ENCODE data around the gene NYAP2.
A peak's percentile ranks its signal among the peaks of the same experiment; 100 is the strongest.

NYAP2 gene

DNA sequence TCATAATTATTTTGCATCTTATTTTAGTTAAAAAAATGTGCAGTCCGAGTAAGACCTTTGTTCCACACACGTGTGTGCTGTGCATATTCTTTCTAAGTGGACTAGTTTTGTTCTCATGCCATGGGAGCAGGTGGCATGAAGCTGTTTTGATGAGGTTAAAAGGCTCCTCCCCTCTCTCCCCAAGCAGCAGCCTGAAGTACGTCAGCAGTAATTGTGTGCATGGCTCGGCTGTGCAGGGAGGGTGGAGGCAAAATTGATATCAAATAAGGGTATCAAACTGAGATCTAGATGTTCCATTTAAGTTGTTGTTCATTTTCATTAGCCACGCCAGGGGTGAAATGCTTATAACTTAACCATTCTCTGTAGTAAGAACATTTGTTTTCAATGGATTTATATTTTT, at the start of gene NYAP2:
Gene NYAP2 (plus strand): TSS at position 207 of the 400 bp plus-strand sequence. CDS start 9,171 bp downstream, outside the sequence.
- peak; percentile 88 for DNase-seq

DNA sequence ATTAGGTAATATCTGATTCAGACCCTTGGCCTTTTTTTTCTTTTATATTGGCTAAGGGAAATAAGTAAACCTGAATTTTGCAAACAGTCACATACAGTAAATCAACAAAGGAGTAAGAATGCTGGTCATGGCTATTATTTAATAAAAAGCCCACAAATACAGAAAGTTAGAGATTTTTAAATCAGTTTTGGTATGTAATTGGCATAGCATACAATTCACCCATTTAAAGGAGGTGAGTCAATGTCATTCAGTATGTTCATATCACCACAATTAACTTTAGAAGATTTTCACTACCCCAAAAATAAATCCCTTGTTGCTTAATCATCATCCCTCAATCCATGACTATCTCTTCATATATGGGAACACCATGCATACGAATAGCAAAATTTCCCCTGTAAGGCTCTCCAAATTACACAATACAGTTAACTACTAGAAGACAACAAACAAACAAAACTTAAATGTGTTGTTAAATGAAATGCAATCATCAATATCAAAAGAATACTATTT, 45.9 kb upstream of the NYAP2 start:
- no peak for DNase-seq

DNA sequence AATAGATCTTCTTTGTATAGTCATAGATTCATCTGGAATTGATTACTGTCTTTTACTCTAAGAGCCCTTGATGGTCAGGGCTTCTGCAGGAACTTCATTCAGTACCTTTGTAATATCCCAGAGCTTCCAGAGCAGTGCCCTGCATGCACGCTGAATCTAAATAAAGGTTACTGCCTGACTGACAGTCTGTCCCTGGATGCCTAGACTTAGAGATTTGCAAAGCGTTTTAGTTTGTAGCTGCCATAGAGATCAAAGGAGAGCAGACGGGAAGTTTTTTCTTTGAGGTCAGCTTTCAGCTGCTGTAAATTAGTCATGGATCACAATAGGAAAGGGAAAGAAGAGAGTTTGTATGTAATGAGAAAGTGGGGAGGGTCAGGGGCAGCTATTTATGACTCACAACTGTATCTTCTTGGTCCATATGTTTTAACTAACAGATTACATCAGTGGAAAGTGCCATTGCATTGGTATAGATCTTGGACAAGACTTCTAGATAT, 45.2 kb upstream of the NYAP2 start:
- DNase-seq = peak; percentile 35

DNA sequence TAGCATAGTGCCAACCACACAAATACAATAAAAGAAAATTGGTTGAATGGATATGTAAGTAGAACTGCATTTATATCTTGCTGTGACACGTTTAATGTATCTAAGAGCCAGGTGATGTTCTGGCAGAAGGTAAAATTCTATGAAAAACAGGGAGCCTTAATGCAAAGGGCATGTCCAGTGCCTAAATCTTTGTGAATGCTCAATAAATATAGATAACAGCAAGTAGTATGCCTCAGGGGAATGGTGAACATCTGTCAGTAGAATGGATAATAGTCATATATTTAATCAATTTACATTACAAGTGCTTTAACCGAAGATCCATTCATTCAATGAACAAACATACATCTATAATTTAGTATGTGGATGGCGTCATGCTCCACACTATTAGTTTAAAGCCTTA, 43.7 kb upstream of the NYAP2 start:
- DNase-seq = peak; percentile 90

DNA sequence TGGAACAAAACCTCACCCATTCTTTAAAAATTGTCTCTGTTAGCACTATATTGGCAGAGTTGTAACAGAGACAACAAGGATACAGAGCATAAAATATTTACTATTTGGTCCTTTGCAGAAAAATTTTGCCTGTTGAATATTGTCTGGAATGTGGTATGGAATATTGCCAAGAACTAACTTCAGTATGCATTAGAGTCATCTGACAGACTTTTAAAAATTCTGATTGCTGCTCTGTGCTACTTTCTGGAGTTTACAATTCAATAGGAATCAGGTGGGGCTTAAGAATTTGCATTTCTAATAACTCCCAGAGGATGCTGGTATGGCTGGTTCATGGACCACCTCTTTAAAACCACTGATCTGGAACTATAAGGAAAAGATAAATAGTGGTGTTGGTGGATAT, 32.8 kb upstream of the NYAP2 start:
- no peak for DNase-seq

DNA sequence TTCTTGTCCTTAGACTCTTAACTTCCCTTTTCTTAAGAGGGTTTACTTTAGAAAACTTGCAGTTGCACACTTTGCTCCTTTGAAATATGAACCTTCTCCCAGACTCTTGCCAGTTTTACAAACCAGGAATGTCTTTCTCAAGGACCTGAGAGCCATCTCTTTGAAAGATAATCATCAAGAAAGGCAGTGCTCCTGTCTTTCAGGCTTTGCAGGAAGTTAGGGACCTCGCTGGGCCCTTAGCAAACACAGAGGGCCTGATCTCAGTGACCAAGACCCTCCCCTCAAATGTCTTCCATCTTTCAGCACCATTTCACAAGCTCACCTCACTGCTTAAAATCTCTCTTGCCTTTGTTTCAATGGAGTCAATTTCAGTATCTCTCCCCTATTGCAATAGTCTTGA, 32.0 kb upstream of the NYAP2 start:
- DNase-seq = no peak

DNA sequence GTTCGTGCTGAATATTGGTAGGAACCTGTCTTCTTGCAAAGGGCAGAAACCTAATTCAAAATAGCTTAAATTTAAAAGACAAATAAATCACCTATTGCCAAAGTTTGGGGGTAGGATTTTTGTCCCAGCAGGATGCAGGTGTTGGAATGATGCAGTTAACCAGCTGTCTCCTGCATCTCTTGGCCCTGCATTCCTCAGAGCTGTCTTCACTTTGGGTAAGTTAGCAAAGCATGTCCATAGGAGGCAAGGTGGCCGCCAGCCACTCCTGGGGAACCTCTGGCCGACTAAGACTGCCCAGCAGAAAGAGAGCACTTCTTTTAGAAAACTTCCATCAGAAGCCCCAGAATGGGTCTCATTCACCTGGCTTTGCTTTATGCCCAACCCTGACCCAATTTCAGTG, 20.5 kb upstream of the NYAP2 start:
- DNase-seq = no peak

DNA sequence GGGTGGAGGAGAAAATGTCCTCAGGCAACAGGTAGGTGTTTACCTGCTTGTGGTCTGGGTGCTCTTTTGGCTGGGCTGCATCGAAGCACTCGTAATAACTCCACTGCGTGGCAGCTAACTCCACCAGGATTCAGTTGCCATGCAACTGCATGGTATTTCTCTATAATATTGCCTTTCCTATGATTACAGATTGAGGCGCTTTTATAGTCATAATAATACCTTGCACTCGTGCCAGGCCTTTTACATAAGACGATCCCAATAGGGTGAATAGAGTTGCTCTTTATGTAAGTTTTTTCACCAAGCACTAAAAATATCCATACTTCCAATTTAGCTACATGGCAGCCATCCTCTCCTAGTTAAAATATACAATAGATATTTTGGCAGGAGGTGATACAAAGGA, 19.7 kb upstream of the NYAP2 start:
- peak; percentile 71 for DNase-seq

DNA sequence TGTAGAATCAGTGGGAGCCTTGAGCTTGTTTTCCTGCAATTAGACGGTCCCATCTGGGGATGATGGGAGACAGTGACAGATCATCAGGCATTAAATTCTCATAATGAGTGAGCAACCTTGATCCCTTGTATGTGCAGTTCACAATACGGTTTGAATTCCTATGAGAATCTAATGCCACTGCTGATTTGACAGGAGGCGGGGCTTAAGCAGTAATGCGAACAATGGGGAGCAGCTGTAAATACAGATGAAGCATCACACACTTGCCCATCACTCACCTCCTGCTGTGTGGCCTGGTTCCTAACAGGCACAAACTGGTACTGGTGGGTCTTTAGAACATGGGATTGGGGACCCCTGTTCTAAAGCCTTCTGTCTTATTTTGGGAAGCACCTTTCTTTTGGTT, 17.9 kb upstream of the NYAP2 start:
- no peak for DNase-seq

DNA sequence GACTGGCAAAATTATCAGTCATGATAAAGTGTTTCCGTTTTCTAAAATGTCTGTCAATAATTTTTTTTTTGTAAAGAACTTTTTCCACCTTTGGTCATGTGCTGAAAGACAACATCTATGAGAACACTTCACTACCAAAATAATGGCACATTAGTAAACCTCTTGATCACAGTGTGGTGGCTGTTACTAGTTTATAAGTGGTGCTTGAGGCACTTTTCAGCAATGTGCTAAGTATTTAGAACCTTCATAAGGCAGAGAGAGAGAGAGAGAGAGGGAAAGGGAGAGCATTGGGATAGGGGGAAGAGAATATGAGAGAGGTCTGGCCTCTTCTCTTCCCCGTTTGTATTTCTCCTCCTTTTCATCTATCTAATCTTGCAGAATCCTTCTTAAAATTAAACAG, 1.1 kb upstream of the NYAP2 start:
- DNase-seq = peak; percentile 46

DNA sequence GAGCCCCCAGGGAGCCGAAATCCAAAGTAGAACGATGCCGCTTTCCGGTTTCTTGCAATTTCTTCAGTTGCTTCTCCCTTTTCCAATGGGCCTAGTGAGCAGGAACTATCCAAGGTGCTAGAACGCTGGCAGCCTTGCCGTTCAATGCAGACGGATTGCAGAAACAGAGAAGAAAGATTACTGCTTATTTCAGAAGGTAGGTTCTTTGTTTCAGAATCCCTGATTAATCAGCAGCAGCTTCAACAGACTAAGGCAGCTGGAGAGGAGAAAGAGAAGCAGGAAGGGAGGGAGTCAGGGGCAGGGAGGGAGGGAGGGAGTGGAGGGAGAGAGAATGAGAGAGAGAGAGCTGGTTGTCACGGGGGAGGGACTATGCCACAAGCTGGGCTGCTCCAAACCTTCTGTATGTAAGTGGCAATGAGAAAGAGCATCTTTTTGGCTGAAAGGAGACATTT, 576 bp downstream of the NYAP2 start:
- DNase-seq = peak; percentile 55

DNA sequence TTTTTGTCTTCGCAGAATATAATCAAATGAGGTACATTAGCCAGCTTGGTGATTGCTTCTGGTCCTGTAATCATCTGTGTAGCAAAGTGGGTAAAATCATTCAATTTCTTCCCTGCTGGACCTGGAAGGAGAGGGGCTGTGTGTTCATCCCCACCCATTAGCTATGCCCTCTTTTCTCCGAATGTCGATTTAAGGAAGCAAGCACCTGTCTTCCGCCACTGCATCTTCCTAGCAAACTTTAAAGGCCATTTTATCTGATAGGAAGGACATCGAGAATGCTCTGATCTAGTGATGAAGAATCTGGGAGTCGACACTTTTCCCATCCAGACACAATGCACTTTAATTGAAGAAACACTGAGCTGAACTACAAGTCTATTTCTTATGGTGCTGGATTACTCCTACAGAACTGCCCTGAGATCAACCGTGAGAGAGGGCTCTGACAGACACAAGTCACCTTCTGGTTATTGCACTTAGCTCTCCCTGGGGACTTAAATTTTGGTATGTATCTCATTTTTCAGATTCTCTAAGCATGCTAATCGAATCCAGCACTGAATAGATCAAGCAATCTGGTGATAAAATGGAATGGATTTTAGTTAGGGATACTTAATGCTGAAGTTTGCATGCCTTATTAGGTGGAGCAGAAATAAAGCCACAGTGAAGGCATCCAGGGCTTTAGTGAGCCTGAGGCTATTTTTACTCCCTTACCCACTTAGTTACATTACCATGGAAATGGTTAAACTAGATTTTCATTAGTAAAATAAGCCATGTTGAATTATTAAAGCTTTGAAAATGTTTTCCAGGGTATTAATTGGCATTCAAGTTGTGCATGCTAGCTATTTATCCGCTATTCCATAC, 1.3 kb downstream of the NYAP2 start:
- no peak for DNase-seq

DNA sequence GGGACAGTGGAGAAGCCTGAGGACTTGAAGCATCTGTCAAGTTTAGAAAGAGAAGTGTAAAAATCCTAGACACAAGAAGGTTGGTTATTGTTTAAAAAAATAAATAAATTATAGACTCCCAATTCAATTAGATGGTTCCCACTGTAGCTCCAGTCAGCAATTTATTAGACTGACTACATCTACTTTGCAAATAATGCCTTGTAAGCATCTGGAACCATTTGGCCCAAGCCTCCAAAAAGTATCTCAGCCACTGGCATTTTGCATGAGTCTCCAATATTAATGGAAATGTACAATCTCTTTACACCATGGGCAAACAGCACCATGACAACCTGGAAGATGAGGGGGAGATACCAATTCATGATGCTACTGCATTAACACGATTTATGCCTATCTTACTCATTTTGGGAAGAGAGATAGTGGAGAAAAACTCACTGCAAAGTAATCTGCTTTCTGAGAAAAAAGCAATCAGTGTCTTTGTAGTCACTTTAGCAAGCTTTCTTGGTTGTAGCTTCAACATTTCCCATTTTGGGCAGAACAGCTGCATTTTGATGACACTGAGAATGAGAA, 2.8 kb downstream of the NYAP2 start:
- DNase-seq = no peak

DNA sequence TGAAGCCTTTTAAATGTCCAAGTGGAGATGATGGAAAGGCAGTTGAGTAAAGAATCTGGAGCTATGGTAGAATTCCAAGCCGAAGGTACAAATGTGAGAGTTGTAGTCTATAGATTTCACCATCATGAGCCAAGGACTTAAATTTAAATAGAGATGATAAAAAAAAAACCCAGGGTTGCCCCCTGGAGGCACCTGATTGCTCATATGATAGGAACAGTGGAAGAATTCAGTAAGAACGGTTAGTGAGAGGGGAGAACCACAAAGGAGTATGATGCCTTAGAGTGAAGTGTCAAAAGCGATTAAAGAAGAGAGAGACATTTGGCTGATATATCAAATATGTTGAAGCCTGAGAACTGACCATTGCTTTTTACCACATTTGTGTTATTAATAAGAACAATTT, 11.9 kb downstream of the NYAP2 start:
- no peak for DNase-seq

DNA sequence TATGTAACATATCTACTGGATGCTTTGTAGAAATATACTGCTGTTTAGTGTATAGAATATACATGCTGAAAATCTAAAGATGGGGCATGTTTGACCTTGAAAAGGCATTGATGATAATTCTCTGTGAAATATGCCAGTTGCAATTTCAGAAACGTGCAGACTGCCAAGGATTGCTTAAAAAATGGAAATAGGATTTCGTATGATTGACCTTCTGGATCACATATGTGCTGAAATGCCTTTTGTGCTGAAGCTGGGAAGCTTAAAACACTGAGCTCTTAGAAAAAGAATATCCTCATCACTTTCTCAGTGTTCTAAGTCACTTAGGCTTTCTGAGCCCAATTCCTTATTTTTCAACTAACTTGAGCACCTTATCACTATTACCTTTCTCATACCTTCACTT, 14.3 kb downstream of the NYAP2 start:
- DNase-seq = no peak

DNA sequence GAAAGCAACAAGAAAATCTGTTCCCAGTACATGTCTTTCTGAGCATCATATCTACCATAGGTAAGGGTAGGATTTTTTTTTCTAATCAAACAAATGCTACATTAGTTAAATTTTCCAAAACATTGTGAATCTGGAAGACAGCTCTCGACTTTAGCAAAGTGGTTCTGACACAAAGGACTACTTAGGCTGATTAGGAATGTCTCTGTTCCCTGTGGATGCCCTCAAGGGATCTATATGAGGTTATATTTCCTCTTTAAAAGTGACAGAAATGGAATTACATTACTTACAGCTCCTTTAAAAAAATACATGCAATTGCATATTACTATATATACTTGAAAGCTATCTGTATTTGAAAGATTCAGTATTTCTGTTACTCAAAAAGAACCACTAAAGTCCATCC, 15.4 kb downstream of the NYAP2 start:
- DNase-seq = no peak

DNA sequence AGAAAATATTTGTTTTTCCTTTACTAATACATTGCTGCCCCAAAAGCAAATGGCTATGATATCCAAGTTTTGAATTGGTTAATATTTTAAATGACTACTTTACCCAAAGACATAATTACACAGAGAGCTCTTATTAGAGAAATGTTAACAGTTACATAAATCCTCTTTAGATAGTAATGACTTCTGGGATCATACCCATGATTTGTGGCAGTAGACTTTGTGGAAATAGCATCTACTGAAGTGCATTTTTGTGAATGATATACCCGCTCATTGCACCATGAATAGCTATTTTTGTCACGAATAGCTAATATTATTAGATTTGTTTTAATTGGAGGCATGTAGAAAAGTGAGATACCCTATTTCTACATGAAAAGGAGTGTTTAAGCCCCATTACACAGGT, 15.8 kb downstream of the NYAP2 start:
- DNase-seq = no peak

DNA sequence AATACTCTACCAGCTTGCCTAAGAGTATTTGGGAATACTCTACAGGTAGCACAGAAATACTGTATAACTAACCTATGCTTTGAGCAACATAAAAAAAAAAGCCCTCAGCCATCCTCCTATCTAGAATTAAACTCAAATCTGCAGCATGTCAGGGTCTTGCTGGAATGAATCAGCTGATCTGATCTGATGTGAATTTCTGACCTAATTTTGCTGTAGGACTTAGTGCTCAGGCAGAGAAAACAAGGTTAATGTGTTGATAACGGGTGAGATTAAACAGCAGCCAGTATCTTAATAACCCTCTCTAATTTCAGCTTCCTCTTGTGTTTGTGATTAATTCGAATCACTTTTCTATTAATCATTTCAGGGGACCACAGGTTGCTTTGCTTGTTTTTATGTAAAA, 16.3 kb downstream of the NYAP2 start:
- no peak for DNase-seq

DNA sequence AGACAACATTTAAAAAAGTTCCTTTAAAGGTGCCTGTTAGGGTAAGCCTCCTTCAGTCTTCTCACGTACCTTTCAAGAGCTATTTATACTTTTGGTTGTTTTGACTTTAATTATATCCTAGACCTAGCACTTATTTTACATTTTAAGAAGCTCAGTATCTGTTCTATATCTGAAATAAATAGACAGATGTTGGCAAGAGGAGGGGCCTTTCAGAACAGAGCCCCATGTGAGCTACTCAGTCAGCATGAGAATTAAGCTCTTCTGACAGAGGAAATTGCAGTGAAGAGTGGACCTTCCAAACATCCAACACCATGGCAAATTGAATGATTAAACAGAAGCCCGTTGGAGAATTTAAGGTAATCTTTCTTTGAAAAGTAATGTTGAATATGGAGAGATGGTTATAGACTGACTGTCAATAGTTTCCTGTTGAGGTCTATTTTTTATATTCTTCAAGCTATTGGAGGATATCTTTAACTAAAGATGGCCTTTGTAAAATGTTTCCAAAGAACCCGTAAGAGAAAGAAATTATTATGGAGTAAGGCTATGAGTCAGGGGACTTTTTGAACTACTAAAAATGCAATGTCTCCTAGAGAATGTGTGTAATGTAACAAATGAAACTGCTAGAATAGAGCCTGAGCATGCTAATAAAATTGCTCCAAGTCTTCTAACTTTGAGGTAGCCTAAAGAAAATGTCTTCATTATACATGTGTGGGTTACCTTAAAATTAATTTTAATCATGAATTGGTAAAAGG, 17.3 kb downstream of the NYAP2 start:
- no peak for DNase-seq

DNA sequence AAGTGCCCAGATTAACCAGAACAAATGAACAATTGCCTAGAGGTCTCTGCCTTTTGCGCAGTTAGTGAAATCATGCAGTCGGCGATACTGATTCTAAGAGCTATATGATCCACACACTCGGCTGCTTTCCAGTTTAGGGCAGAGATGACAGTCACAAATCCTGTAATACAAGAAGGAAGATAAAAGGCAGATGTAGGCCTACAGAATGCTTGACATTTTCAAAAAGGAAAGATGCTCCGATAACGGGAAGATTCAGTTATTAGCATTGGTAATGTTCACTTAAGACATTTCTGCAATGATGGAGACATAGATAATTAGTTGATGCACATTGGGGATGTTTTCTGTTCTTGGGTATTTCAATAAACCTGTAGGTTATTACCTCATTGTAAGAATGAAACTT, 19.5 kb downstream of the NYAP2 start:
- DNase-seq = no peak

DNA sequence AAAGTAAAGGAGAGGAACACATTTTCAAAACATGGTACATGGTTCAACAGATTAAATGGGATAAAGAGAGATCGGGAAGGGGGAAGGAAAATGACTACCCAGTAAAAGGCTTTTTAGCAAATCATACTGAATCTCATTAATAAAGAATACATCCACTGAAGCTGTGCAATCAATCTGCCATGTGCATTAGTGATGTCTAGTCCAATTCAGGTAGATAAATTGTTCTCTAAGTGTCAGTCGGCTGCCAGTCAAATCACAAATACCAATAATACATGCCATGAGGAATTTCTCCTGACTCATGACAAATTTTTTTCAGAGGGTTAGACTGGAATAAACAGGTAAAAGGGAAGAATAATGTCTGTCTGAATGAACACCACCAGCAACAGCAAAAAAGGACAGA, 22.6 kb downstream of the NYAP2 start:
- DNase-seq = no peak

DNA sequence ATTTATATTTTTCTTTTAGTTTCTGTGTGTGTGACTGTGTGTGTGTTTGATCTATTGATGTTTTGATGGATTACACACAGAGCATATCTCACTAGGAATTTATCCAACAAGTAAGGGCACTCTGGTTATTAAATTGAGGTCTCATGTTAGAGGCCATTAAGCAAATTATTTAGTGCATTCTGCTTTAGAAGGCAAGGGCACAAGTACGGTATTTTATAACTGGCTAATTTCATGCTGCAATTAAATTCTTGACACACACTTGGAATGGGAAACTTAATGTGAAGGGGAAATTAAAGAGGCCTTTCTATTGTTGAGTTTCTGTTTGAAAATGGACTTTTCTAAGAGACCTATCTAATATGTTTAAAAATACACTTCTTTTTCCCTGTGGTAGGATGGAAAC, 25.8 kb downstream of the NYAP2 start:
- DNase-seq = no peak

DNA sequence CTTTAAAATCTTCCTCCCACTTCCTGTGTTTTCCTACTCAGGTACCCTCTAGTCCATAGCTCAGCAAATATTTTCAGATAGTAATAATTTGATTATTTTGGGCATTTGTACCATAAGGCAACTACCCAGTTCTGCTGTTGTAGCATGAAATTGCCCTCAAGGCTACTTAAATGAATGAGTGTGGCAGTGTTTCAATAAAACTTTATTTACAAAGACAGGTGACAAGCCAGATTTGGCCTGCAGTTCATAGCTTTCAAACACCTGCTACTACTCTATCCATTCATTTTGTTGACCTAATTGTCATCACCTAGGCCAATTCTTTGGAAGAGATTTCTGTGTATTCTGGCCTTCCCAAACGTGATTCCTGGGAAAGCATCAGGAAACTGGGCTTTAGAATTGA, 28.9 kb downstream of the NYAP2 start:
- DNase-seq = peak; percentile 19

DNA sequence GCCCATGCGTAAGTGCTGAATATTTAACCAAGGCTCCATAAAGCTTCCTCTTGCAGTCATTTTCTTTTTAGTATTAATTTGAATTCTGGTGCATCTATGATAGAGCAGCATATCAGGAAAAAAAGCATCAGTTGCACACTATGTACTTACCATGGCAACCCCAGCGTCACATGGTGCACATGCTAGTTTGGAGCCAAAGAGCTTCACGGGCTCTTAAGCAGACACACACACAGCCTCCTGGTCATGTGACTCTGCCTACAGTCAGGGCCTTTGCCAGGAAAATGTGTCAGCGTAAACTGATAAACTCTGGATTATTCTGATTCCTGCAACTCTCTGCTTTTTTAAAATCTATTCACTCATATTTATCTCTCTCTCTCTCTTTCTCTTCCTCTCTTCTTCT, 30.2 kb downstream of the NYAP2 start:
- DNase-seq = peak; percentile 72

Data from DMS153 (cell line).